HG02884 (cell line): ENCODE results near the gene ZNF185.

Source experiments
- ATAC-seq: cut with Tn5 transposase; IDR thresholded peaks from one replicate; pipeline ENCODE4 v1.9.1; 2021; ENCODE audit warnings: mild to moderate bottlenecking, moderate library complexity; ENCODE audit not compliant: unreplicated experiment

Gene ZNF185

DNA sequence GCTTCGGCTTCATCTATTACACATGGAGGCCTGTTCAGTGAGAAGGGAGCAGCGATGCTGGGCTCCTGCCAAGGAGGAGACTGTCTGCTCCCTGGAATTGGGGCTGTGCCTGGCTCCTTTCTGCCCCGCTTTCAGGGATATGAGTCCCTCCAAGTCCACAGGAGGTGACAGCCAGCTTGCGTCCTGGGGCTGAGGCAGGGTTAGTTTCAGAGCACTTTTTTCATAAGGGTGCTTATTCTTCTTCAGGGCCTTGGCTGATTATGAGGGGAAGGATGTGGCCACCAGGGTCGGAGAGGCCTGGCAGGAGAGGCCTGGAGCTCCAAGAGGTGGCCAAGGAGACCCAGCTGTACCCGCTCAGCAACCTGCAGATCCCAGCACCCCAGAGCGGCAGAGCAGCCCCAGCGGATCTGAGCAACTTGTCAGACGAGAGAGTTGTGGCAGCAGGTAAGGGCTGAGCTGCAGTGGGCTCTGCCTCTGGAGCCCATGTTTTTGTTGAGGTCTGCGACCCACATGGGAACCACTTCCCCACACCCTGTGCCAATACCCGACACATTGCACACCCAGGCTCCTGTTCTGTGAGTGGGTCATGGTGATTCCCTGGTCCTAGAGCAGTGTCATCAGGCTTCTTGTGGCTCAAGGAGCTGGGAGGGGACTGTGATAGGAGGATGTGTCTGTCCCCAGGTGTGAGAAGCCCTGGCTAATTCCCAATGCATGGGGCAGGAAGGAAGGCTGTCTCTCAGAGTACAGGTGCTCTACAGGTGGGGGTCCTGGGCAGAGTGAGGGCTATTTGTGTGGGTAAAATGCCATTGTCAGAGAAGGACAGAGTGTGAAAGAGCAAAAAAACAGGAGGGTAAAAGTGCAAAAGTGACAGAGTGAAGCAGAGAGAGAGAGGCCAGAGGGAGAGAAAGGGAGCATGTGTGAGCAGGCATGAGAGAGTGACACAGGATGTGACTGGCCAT is 47.4 kb downstream of the ZNF185 start:
- no peak for ATAC-seq

DNA sequence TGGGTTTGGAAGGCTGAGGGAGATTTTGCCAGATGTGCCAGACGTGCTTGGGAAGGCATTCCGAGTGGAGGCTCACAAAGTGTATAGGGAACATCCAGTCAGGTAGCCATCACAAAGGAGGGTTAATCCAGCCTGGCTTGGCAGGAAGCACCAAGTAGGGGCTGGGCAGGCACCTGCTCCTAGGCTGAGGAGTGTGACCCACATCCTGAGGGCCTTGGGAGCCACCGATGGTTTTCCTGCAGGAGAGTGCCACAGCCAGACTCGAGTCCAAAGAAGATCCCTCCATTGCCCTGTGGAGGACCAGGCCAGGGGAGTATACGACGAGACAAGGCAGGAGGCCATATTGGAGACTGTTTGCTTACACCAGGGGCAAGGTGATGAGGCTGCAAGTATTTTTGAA is 48.8 kb downstream of the ZNF185 start:
- no peak for ATAC-seq
